Sigmoid colon (tissue), 7 donors: ENCODE results near the gene AQR. TPM values are rescaled to one million over a fixed set of nuclear protein-coding genes. Genes with fewer than 3 reads are reported as not detected.

ENCODE experiments used
- DNase-seq: peaks from one replicate; pipeline ENCODE4 v3.0.0-alpha.2; 2019
- H3K27ac ChIP-seq, 4 donors: fragments of 200-600 bp; sonication (generic); one replicate each; pipeline ENCODE4 v1.5.1; 2016 to 2019; ENCODE audit warnings: mild to moderate bottlenecking in 1 of 4
- H3K27me3 ChIP-seq, 3 donors: fragments of 200-600 bp; sonication (generic); one replicate each; pipeline ENCODE4 v1.5.1; 2019; ENCODE audit warnings: mild to moderate bottlenecking in 1 of 3
- H3K36me3 ChIP-seq, 4 donors: fragments of 200-600 bp; sonication (generic); one replicate each; pipeline ENCODE4 v1.5.1; 2016 to 2019
- H3K4me1 ChIP-seq, 4 donors: fragments of 200-600 bp; sonication (generic); one replicate each; pipeline ENCODE4 v1.5.1; 2017 to 2019
- H3K4me3 ChIP-seq, 4 donors: fragments of 200-600 bp; sonication (generic); one replicate each; pipeline ENCODE4 v1.5.1; 2017 to 2019; ENCODE audit warnings: mild to moderate bottlenecking in 2 of 4, moderate library complexity in 1 of 4
- H3K9me3 ChIP-seq, 4 donors: fragments of 200-600 bp in 3 of 4; sonication (generic) in 3 of 4; one replicate each; pipeline versions ENCODE4 v1.5.1 to v1.6.1; 2013 to 2019
- EP300 ChIP-seq, 4 donors: sonication (generic); formaldehyde crosslinking; IDR thresholded peaks; one replicate each; pipeline ENCODE4 v1.6.1; 2017; ENCODE audit warnings: antibody characterized with exemption in 4 of 4
- POLR2A ChIP-seq, 2 donors: fragments of 450-650 bp; IDR thresholded peaks; one replicate each; pipeline ENCODE4 v1.6.1; 2016; ENCODE audit warnings: antibody characterized with exemption in 2 of 2, mild to moderate bottlenecking in 2 of 2, moderate library complexity in 2 of 2
- POLR2AphosphoS5 ChIP-seq, 4 donors: sonication (generic); formaldehyde crosslinking; IDR thresholded peaks; one replicate each; pipeline ENCODE4 v1.6.1; 2017; ENCODE audit warnings: antibody characterized with exemption in 4 of 4
- WGBS, 2 donors: extraction: QIAGEN DNeasy Blood & Tissue Kit; methylation state at CpG; one replicate each; pipeline ENCODE4 v1.1.7; 2013; 5-methylcytosine and 5-hydroxymethylcytosine counted together
- intact Hi-C: fragments of 100-400 bp; cut with DNase I; formaldehyde crosslinking; loops from one replicate; pipeline ENCODE4 v1.15.1; 2023
- polyA plus RNA-seq, 3 donors: library from polyadenylated mRNA; stranded (reverse); fragments of 200-250 nt; gene quantifications; one replicate each; pipeline ENCODE4 v1.2.3, GENCODE V29; 2013
- total RNA-seq, 4 donors: library from RNA; depleted of rRNA; stranded (reverse); fragments of >200 nt; gene quantifications; one replicate each; pipeline ENCODE4 v1.1.0, GENCODE V29; 2016
- TF ChIP-seq, protein P1 (sequence below), 4 experiments: fragments of 450-650 bp in 3 of 4; fragments of 200-600 bp in 1 of 4; IDR thresholded peaks; one replicate each; pipeline ENCODE4 v1.5.1; 2016 to 2019; ENCODE audit warnings: antibody characterized with exemption in 4 of 4, mild to moderate bottlenecking in 3 of 4, moderate library complexity in 2 of 4
- donor health status: healthy with polysubstance abuse.
- donor health status: Bipolar disorder and iron deficiency.
- donor health status: healthy.

Gene AQR
- total and polyA plus RNA-seq, 7 donors = 3.7 to 24.2 (median 17.4) TPM

DNA sequence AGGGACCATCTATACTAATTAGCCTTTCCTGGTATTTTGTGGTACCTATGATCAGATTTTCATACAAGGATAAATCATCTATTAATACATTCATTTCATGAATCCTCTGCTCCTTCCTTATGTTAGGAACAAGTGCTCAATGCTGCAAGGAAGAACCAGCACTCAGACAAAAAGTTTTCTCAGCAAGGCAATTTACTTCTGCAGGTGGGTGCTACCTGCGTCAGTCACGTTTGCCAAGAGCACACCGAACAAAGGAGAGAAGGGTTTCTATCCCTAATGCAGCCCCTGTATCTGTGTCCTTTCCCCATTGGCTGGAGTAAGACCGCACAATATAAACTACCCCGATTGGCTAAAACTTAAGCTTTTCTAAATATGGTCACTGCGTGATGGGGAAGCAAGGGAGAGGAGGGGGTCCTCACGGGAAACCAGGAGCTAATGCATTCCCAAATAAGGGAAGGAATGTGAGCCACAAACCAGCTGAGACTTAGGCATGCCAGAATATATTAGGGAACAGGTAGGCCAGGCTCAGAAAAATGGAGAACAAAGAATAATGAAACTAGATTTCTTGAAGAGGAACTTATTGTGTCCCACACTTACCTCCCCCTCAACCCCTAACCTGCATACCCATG lies 76.5 kb downstream of the AQR start:
- DNase-seq = no peak
- intact Hi-C loops = no loop called here
- Histone ChIP-seq H3K9me3 (peaks cover 0 to 7% (median 4%) of the 10 kb centered on the region in 4 donors), H3K4me1 (no peaks in the 10 kb centered on the region), H3K4me3 (no peak overlapping the region), H3K27me3 (no peaks in the 10 kb centered on the region), H3K36me3 (peaks cover 8 to 76% (median 27%) of the 10 kb centered on the region in 4 donors), H3K27ac (no peak overlapping the region)
- WGBS, 2 donors = 86 to 92% methylated on average over 7 of the region's 7 CpGs
- TF ChIP-seq, protein P1, sequence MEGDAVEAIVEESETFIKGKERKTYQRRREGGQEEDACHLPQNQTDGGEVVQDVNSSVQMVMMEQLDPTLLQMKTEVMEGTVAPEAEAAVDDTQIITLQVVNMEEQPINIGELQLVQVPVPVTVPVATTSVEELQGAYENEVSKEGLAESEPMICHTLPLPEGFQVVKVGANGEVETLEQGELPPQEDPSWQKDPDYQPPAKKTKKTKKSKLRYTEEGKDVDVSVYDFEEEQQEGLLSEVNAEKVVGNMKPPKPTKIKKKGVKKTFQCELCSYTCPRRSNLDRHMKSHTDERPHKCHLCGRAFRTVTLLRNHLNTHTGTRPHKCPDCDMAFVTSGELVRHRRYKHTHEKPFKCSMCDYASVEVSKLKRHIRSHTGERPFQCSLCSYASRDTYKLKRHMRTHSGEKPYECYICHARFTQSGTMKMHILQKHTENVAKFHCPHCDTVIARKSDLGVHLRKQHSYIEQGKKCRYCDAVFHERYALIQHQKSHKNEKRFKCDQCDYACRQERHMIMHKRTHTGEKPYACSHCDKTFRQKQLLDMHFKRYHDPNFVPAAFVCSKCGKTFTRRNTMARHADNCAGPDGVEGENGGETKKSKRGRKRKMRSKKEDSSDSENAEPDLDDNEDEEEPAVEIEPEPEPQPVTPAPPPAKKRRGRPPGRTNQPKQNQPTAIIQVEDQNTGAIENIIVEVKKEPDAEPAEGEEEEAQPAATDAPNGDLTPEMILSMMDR (IDR thresholded peaks at IDR 0.05) = no peak
- TF ChIP-seq EP300 (IDR thresholded peaks at IDR 0.05) (no peak), POLR2AphosphoS5 (IDR thresholded peaks at IDR 0.05) (no peak), POLR2A (IDR thresholded peaks at IDR 0.05) (no peak)

DNA sequence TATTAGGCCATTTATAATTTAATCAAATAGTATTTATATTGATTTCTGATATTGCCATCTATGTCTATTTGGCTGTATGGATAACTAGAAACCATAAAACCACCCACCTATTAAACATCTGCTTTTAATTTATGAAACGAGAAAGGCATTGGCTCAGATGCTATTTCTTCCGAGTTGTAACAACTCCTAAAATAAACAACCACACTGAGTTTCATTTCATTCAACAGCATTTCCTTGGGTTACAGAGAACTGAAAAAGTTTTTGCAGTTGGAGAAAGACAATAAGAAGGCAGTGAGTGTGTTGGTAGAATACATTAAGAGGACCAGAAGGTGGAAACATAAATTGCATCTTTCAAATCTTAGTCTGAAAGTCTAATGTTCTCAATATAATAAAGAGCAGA lies 79.1 kb downstream of the AQR start:
- TF ChIP-seq, protein P1 (IDR thresholded peaks at IDR 0.05) = no peak
- TF ChIP-seq EP300 (IDR thresholded peaks at IDR 0.05) = no peak
- TF ChIP-seq POLR2AphosphoS5 (IDR thresholded peaks at IDR 0.05) = no peak
- TF ChIP-seq POLR2A (IDR thresholded peaks at IDR 0.05) = no peak
- H3K4me1 ChIP-seq = no peaks in the 10 kb centered on the region
- DNase-seq = no peak
- peaks cover 0 to 7% (median 4%) of the 10 kb centered on the region in 4 donors for H3K9me3 ChIP-seq
- no peaks in the 10 kb centered on the region for H3K27me3 ChIP-seq
- no peak overlapping the region for H3K4me3 ChIP-seq
- H3K27ac ChIP-seq = no peak overlapping the region
- WGBS, 2 donors = 80 to 84% methylated on average over 2 of the region's 2 CpGs
- intact Hi-C loops = no loop called here
- peaks cover 8 to 79% (median 24%) of the 10 kb centered on the region in 4 donors for H3K36me3 ChIP-seq

DNA sequence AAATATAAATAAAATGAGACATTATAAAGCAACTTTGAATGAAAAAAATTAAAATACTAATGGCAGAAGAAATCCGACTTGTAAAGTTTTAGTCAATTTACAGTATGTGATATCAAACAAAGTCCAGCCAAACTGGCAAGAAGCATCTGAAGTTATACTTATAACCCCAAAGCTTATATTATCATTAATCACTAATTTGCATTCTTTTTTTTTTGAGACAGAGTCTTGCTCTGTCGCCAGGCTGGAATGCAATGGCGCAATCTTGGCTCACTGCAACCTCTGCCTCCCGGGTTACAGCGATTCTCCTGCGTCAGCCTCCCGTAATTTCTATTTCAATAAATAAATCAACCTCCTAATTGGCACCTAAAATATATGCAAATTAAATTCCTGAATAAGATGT lies 80.1 kb downstream of the AQR start:
- 93 to 98% methylated on average over 7 of the region's 7 CpGs for WGBS, 2 donors
- TF ChIP-seq, protein P1 (IDR thresholded peaks at IDR 0.05) = no peak
- TF ChIP-seq POLR2A (IDR thresholded peaks at IDR 0.05) (no peak), POLR2AphosphoS5 (IDR thresholded peaks at IDR 0.05) (no peak), EP300 (IDR thresholded peaks at IDR 0.05) (no peak)

DNA sequence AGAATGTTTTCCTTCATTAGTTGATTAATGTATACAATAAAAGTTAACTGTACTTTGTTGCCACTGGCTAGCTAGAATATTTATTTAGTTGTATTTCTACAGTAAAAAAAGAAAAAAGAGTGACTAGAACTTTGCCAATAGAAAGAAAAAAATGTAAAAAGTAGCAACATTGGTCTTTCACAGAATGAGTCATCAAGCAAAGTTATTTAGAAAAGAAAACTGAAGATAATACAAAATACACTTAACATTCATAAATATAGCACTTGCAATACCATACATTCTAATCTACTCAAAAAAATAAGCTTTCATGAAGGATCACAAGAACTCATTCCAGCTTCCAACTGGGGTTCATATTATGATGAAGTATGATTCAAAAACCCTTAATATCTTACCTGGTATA lies 83.4 kb downstream of the AQR start:
- Histone ChIP-seq H3K4me1 (no peaks in the 10 kb centered on the region), H3K27me3 (no peaks in the 10 kb centered on the region), H3K9me3 (no peaks in the 10 kb centered on the region), H3K36me3 (peaks cover 0 to 92% (median 17%) of the 10 kb centered on the region in 4 donors), H3K4me3 (no peak overlapping the region), H3K27ac (no peak overlapping the region)
- DNase-seq = no peak
- TF ChIP-seq POLR2A (IDR thresholded peaks at IDR 0.05) (no peak), POLR2AphosphoS5 (IDR thresholded peaks at IDR 0.05) (no peak), EP300 (IDR thresholded peaks at IDR 0.05) (no peak)
- TF ChIP-seq, protein P1 (IDR thresholded peaks at IDR 0.05) = no peak
- intact Hi-C loops = no loop called here

More for the DNA sequence above, 80.1 kb downstream of the AQR start:
- Histone ChIP-seq H3K27ac (no peak overlapping the region), H3K9me3 (peaks cover 0 to 7% (median 4%) of the 10 kb centered on the region in 4 donors), H3K27me3 (no peaks in the 10 kb centered on the region), H3K36me3 (peaks cover 8 to 86% (median 25%) of the 10 kb centered on the region in 4 donors), H3K4me3 (no peak overlapping the region), H3K4me1 (no peaks in the 10 kb centered on the region)
- intact Hi-C loops = no loop called here
- no peak for DNase-seq

DNA sequence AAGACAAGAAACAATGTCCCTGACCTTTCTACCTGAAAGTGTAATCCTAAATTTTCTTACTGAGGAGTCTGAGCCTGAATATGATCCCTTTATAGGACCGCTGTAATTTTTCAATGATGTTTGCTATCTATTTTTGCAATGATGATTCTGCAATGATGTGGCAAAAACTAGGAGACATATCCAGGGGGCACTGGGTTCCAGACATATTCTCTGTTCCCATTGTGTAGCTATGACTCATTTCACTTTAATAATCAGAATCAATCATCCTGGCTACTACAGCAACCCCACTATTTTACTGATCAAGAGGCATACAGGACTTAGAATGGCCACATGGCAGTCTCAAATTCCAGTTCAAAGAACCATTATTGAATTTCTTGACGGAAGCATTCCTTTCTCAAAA lies 85.9 kb downstream of the AQR start:
- no peaks in the 10 kb centered on the region for H3K4me1 ChIP-seq
- peaks cover 0 to 95% (median 20%) of the 10 kb centered on the region in 4 donors for H3K36me3 ChIP-seq
- H3K27me3 ChIP-seq = no peaks in the 10 kb centered on the region
- H3K27ac ChIP-seq = no peak overlapping the region
- DNase-seq = no peak
- WGBS, 2 donors = 98% methylated on average over 2 of the region's 2 CpGs
- intact Hi-C loops = no loop called here
- no peaks in the 10 kb centered on the region for H3K9me3 ChIP-seq
- no peak for TF ChIP-seq POLR2A (IDR thresholded peaks at IDR 0.05)
- no peak for TF ChIP-seq POLR2AphosphoS5 (IDR thresholded peaks at IDR 0.05)
- TF ChIP-seq, protein P1 (IDR thresholded peaks at IDR 0.05) = no peak
- TF ChIP-seq EP300 (IDR thresholded peaks at IDR 0.05) = no peak
- H3K4me3 ChIP-seq = no peak overlapping the region
